HG02981 (cell line): ENCODE measurements around the gene CREG2.
"Not testable (repeated sequence)": the region's sequence is repeated elsewhere in the genome, so short reads cannot be mapped to it uniquely, and the experiment has no call there.

Experiments
- ATAC-seq: cut with Tn5 transposase; IDR thresholded peaks from one replicate; pipeline ENCODE4 v1.9.1; 2021; ENCODE audit warnings: mild to moderate bottlenecking, moderate library complexity; ENCODE audit not compliant: unreplicated experiment

CREG2 gene

GRCh38 chr2:101374821-101375561 is 12.3 kb downstream of the CREG2 start:
- ATAC-seq = no peak

GRCh38 chr2:101372792-101373191 is 14.5 kb downstream of the CREG2 start:
- no peak for ATAC-seq

GRCh38 chr2:101371636-101372035 is 15.7 kb downstream of the CREG2 start:
- no peak for ATAC-seq

- ATAC-seq = no peak
Observed at GRCh38 chr2:101369100-101369499, 18.2 kb downstream of the CREG2 start.

- no peak for ATAC-seq
Observed at GRCh38 chr2:101368376-101368775, 18.9 kb downstream of the CREG2 start.

- no peak for ATAC-seq
Observed at GRCh38 chr2:101367508-101367907, 19.8 kb downstream of the CREG2 start.

- no peak for ATAC-seq
Observed at GRCh38 chr2:101364878-101365277, 22.4 kb downstream of the CREG2 start.

- no peak for ATAC-seq
Observed at GRCh38 chr2:101362777-101363176, 24.5 kb downstream of the CREG2 start.

GRCh38 chr2:101362316-101362715 is 25.0 kb downstream of the CREG2 start:
- ATAC-seq = no peak

GRCh38 chr2:101361522-101361921 is 25.8 kb downstream of the CREG2 start:
- no peak for ATAC-seq

GRCh38 chr2:101361121-101361520 is 26.2 kb downstream of the CREG2 start:
- no peak for ATAC-seq

GRCh38 chr2:101360232-101360631 is 27.1 kb downstream of the CREG2 start:
- no peak for ATAC-seq

GRCh38 chr2:101359410-101359954 is 27.8 kb downstream of the CREG2 start:
- ATAC-seq = no peak

GRCh38 chr2:101357376-101357775 is 29.9 kb downstream of the CREG2 start:
- no peak for ATAC-seq

- ATAC-seq = no peak
Observed at GRCh38 chr2:101356521-101356920, 30.8 kb downstream of the CREG2 start.

- no peak for ATAC-seq
Observed at GRCh38 chr2:101356055-101356454, 31.2 kb downstream of the CREG2 start.

GRCh38 chr2:101355401-101356054 is 31.8 kb downstream of the CREG2 start:
- ATAC-seq = no peak

- no peak for ATAC-seq
Observed at GRCh38 chr2:101354420-101355311, 32.6 kb downstream of the CREG2 start.

- ATAC-seq = not testable (repeated sequence)
Observed at GRCh38 chr2:101352631-101353030, 34.7 kb downstream of the CREG2 start.

GRCh38 chr2:101351207-101351606 is 36.1 kb downstream of the CREG2 start:
- ATAC-seq = no peak
